Activated effector memory CD4-positive, alpha-beta T cell treated with anti-CD3 and anti-CD28 coated beads, Interleukin-2, amount 50 U/mL, for 16 hours (primary cell): ENCODE data around the gene MRAP.

ENCODE experiments used
- DNase-seq: peaks from one replicate; pipeline ENCODE4 v3.0.0-alpha.2; 2020

The MRAP gene

DNA sequence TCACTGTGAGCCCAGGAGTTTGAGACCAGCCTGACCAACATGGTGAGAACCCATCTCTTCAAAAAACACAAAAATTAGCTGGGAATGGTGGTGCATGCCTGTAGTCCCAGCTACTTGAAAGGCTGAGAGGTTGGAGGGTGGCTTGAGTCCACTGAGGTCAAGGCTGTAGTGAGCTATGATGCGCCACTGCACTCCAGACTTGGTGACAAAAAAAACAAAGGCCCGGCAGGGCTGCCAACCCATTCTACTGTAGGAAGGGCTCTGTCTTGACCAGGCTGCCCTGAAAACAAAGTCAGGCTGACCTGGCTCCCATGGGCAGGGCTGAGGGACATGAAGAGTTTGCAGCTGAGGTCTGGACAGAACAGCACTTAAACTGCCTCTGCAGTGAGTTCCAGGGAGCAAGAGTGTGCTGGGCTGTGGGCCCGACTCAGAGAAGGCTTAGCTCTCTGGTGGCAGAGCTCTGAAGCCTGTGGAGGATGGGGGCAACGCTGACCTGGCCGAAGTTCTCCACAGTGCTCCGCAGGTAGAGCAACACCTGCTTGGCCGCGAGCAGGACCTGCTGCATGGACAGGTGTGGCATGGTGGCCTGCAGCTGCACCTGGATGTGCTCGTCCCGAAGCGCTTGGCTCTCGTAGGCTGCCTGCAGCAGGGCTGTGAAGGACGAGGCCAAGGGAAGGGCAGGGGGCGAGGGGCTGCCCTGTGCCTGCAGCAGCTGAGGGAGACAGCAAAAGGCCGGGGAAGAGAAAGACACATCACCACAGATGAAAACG is 51.7 kb downstream of the MRAP start:
- peak; percentile 39 for DNase-seq

GRCh38 chr21:32350981-32351380 is 52.3 kb downstream of the MRAP start:
- no peak for DNase-seq

DNA sequence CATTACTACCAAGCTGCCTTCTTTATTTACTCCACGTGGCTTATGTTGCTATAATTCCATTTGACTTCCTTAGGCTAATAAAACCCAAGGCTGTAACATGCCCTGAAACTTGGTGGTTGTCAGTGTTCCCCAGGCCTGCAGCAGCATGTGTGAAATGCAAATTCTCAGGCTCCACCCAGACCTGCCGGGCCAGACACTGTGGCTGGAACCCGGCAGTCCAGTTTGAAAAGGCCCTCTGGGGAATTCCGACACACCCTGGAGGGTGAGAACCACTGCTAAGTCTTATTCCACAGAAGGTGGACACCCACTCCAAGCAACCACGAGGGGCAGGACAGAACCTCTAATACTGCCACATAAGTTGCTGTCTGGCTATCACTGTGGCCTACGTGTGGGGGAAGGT is 52.8 kb downstream of the MRAP start:
- DNase-seq, result no peak

DNA sequence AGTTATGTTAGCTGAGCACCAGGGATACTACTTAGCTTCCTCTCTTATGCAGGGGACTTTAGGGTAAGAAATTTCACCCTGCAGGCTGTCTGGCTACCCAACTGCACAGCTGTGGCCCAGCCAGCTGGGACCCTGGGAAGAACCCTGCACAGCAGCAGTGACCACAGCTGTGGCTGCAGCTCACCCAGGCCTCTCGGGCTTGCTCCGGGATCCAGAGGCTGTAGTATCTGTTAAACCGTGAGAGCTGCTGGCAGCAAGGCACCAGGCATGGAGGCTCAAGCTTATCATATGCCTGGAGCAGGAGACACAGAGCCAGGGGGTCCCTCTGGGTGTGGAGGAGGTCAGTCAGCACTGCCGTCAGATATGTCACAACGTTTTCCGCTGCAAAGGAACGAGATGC is 53.9 kb downstream of the MRAP start:
- DNase-seq, result no peak

DNA sequence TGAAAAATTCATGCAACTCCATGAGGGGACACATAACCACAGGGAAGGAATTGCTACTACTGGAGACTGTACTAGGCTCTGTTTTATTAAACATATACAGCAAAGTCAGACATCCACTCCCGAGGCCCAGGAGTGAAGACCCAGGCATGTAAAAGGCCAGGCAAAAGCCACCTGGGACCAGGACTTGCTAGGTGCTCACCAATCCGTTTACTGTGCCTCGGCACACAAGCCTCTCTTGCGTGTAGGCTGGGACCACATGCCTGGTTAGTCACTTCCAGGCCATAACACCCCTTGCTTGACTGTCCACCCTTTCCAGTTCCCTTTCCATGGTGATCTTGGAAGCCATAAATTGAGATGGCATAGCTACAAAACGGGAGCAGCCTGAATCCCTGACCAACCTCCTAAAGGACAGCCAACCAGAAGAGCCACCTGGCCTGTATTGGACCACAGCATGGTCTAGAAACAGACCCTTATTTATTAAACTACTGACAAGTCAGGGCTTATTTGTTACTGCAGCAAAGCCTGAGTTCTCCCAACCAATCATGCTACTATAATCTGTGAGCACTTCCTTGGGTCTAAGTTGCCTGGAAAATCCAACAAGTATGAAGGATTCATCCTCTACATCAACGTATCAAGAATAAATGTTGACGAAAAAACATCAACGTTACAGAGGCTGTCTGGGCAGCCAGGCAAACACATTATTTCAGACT is 54.5 kb downstream of the MRAP start:
- DNase-seq, result no peak

DNA sequence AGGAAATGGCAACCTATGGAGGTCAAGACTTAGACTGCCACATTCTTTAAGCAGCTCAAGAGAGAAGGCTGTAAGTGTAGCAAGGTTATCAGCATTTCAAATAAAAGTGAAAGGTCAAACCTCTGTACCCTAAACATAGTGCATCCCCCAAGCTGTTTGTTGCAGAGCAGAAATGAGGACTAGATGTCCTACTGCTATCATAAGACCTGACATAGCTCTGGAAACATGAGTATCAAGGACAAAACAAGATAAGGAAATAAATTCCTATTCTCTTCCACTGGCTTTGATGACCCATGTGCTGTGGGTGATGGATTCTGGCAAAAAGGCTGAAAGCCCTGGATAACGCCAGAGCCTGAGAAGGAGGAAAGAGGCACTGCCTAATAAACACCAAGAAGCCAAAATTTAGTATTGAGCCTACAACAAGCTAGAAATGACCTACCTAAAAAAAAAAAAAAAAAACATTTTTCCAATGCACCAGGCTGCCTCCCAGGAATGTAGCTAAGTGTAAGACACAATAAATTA is 58.3 kb downstream of the MRAP start:
- DNase-seq, result no peak

GRCh38 chr21:32359719-32360260 is 61.1 kb downstream of the MRAP start:
- no peak for DNase-seq

- no peak for DNase-seq
Observed at GRCh38 chr21:32360401-32360975, 61.8 kb downstream of the MRAP start.
